Panc1 (cell line): ENCODE results near the gene DYNC1I1.

ENCODE experiments used
- CTCF ChIP-seq: fragments of 450-650 bp; IDR thresholded peaks from 2 replicates; pipeline ENCODE4 v1.5.1; 2017; ENCODE audit warnings: mild to moderate bottlenecking
- POLR2AphosphoS5 ChIP-seq: IDR thresholded peaks from 2 replicates; pipeline ENCODE4 v1.6.1; 2012; ENCODE audit warnings: mild to moderate bottlenecking, low read depth, low read length, moderate library complexity
- REST ChIP-seq, 2 experiments: IDR thresholded peaks; 2 replicates each; pipeline ENCODE4 v1.6.1; 2011 to 2012; ENCODE audit warnings: low read depth in 2 of 2, control low read depth in 1 of 2, low read length in 1 of 2, mild to moderate bottlenecking in 1 of 2, moderate library complexity in 1 of 2; ENCODE audit not compliant: insufficient read depth in 1 of 2
- SIN3A ChIP-seq: IDR thresholded peaks from 2 replicates; pipeline ENCODE4 v1.6.1; 2012; ENCODE audit warnings: low read depth, mild to moderate bottlenecking, low read length, moderate library complexity, borderline replicate concordance; ENCODE audit not compliant: insufficient read depth
- TCF7L2 ChIP-seq: IDR thresholded peaks from 2 replicates; pipeline ENCODE4 v1.6.1; 2011; ENCODE audit warnings: mild to moderate bottlenecking, low read depth, low read length, inconsistent platforms

GRCh38 chr7:95996174-95996573 is 223.8 kb downstream of the DYNC1I1 start:
- no peak for TF ChIP-seq CTCF
- no peak for TF ChIP-seq POLR2AphosphoS5
- TF ChIP-seq REST (IDR thresholded peaks at IDR 0.05; ENCODE audit: insufficient read depth in 1 of 2, low read depth in 2 of 2, low read length in 1 of 2) = no peak
- TF ChIP-seq SIN3A = no peak
- TF ChIP-seq TCF7L2 = no peak
